ENCODE measurements around the gene GAA.

- no peak for TF ChIP-seq CTCF (IDR thresholded peaks at IDR 0.05)
- no peak for TF ChIP-seq POLR2AphosphoS5 (IDR thresholded peaks at IDR 0.05)
Observed at GRCh38 chr17:80106176-80106575, 4.8 kb downstream of the GAA start.

Data from gastroesophageal sphincter (tissue), 3 donors.